DMS153 treated with DMSO at 0.1 percent for 48 hours (cell line): ENCODE measurements around the gene HECTD1.
"Not testable (repeated sequence)": the region's sequence is repeated elsewhere in the genome, so short reads cannot be mapped to it uniquely, and the experiment has no call there.

Experiments
- DNase-seq: peaks from one replicate; lab custom pipeline; 2025; ENCODE audit not compliant: unreplicated experiment; lab: John Stamatoyannopoulos, UW

HECTD1 gene

GRCh38 chr14:31228533-31228932, 20.9 kb upstream of the HECTD1 start:
- DNase-seq, result no peak

GRCh38 chr14:31224808-31225207, 17.2 kb upstream of the HECTD1 start:
- no peak for DNase-seq

GRCh38 chr14:31223331-31223730, 15.7 kb upstream of the HECTD1 start:
- no peak for DNase-seq

- DNase-seq, result no peak
These were observed 15.2 kb upstream of the HECTD1 start for GRCh38 chr14:31222834-31223233.

GRCh38 chr14:31221266-31221665, 13.7 kb upstream of the HECTD1 start:
- DNase-seq, result no peak

GRCh38 chr14:31219169-31219568, 11.6 kb upstream of the HECTD1 start:
- no peak for DNase-seq

- DNase-seq, result no peak
These were observed 8.8 kb upstream of the HECTD1 start for GRCh38 chr14:31216359-31216758.

- no peak for DNase-seq
These were observed 5.3 kb upstream of the HECTD1 start for GRCh38 chr14:31212893-31213292.

- DNase-seq, result no peak
These were observed 2.0 kb upstream of the HECTD1 start for GRCh38 chr14:31209605-31210004.

- DNase-seq, result peak; percentile 63
These were observed 1.2 kb upstream of the HECTD1 start for GRCh38 chr14:31208546-31209424.

- DNase-seq, result no peak
These were observed 272 bp downstream of the HECTD1 start for GRCh38 chr14:31207287-31207754.

GRCh38 chr14:31206536-31207286, 882 bp downstream of the HECTD1 start:
- no peak for DNase-seq

- no peak for DNase-seq
These were observed 1.7 kb downstream of the HECTD1 start for GRCh38 chr14:31205681-31206535.

- no peak for DNase-seq
These were observed 2.7 kb downstream of the HECTD1 start for GRCh38 chr14:31204593-31205534.

- DNase-seq, result not testable (repeated sequence)
These were observed 3.5 kb downstream of the HECTD1 start for GRCh38 chr14:31203899-31204592.

- no peak for DNase-seq
These were observed 4.2 kb downstream of the HECTD1 start for GRCh38 chr14:31203414-31203742.

GRCh38 chr14:31201111-31201510, 6.5 kb downstream of the HECTD1 start:
- no peak for DNase-seq

GRCh38 chr14:31200702-31200990, 6.9 kb downstream of the HECTD1 start:
- DNase-seq, result no peak

GRCh38 chr14:31197671-31198070, 9.9 kb downstream of the HECTD1 start:
- DNase-seq, result no peak
